Measurements from ENCODE around the gene P4HA3. TPM values are rescaled to one million over a fixed set of nuclear protein-coding genes. Genes with fewer than 3 reads are reported as not detected.

The P4HA3 gene
- total RNA-seq, 1 experiment from 2014 or later, result 0.13 TPM

- TF ChIP-seq ZNF281 (CRISPR knock-in tag; IDR thresholded peaks at IDR 0.05), result no peak
- no peak for TF ChIP-seq GABPB1 (CRISPR knock-in tag; IDR thresholded peaks at IDR 0.05)
Measured at GRCh38 chr11:74299015-74299414, 12.4 kb downstream of the P4HA3 start (continued).

GRCh38 chr11:74297484-74297883, 14.0 kb downstream of the P4HA3 start:
- DNase-seq (ENCODE audit: low spot score) (no peak), ATAC-seq (no peak)
- CTCF ChIA-PET, result interaction anchor here (0.8 to 3.2 kb wide), 2 partner anchors 12 to 152 kb away, joined by 3 to 8 read pairs; no protein-coding TSS in a partner anchor
- Mint-ChIP-seq H3K4me3 (no peak overlapping the region), H3K27ac (no peak overlapping the region), H3K4me1 (no peaks in the 10 kb centered on the region), H3K9me3 (peaks cover 18% of the 10 kb centered on the region), H3K36me3 (peaks cover 9% of the 10 kb centered on the region), H3K27me3 (ENCODE audit: low read depth) (peaks cover 22% of the 10 kb centered on the region)
- POLR2A ChIA-PET, result no interaction called here
- TF ChIP-seq CREB1 (CRISPR knock-in tag; IDR thresholded peaks at IDR 0.05) (no peak), PRRX2 (CRISPR knock-in tag; IDR thresholded peaks at IDR 0.05) (no peak), FOXP4 (CRISPR knock-in tag; IDR thresholded peaks at IDR 0.05) (no peak), ZNF281 (CRISPR knock-in tag; IDR thresholded peaks at IDR 0.05) (no peak), ZNF512 (CRISPR knock-in tag; IDR thresholded peaks at IDR 0.05; ENCODE audit: borderline replicate concordance) (no peak), ZMAT4 (CRISPR knock-in tag; IDR thresholded peaks at IDR 0.05) (no peak), ZNF423 (CRISPR knock-in tag; IDR thresholded peaks at IDR 0.05) (no peak), FOXJ3 (CRISPR knock-in tag; IDR thresholded peaks at IDR 0.05; ENCODE audit: borderline replicate concordance) (no peak), SMAD4 (CRISPR knock-in tag; IDR thresholded peaks at IDR 0.05) (no peak)
- TF ChIP-seq, protein P1, sequence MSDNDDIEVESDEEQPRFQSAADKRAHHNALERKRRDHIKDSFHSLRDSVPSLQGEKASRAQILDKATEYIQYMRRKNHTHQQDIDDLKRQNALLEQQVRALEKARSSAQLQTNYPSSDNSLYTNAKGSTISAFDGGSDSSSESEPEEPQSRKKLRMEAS (CRISPR knock-in tag; IDR thresholded peaks at IDR 0.05), result no peak
- TF ChIP-seq, protein P2, sequence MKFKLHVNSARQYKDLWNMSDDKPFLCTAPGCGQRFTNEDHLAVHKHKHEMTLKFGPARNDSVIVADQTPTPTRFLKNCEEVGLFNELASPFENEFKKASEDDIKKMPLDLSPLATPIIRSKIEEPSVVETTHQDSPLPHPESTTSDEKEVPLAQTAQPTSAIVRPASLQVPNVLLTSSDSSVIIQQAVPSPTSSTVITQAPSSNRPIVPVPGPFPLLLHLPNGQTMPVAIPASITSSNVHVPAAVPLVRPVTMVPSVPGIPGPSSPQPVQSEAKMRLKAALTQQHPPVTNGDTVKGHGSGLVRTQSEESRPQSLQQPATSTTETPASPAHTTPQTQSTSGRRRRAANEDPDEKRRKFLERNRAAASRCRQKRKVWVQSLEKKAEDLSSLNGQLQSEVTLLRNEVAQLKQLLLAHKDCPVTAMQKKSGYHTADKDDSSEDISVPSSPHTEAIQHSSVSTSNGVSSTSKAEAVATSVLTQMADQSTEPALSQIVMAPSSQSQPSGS (CRISPR knock-in tag; IDR thresholded peaks at IDR 0.05; ENCODE audit: borderline replicate concordance, low read depth), result no peak
